GM23338 (cell line): ENCODE data around the gene REPIN1. TPM values are rescaled to one million over a fixed set of nuclear protein-coding genes. Genes with fewer than 3 reads are reported as not detected.

Experiments
- ATAC-seq: fragments of 200-7000 bp; cut with Tn5 transposase; 3 replicates; pipeline ENCODE4 v1.9.1; 2020
- DNase-seq: peaks from one replicate; pipeline ENCODE4 v3.0.0-alpha.2; 2015; ENCODE audit warnings: low spot score
- H2AFZ ChIP-seq: fragments of 200-600 bp; sonication (generic); 2 replicates; pipeline ENCODE4 v1.8.0; 2016; ENCODE audit warnings: antibody characterized with exemption, mild to moderate bottlenecking, moderate library complexity
- H3F3A ChIP-seq: fragments of 200-600 bp; sonication (generic); replicated peaks from 2 replicates; pipeline ENCODE4 v1.8.0; 2017; ENCODE audit warnings: antibody characterized with exemption, mixed run types, low read depth
- H3K27ac ChIP-seq: fragments of 200-600 bp; sonication (generic); 2 replicates; pipeline ENCODE4 v1.6.1; 2016; ENCODE audit warnings: low read depth
- H3K27me3 ChIP-seq: fragments of 200-600 bp; sonication (generic); 2 replicates; pipeline ENCODE4 v1.8.0; 2016; ENCODE audit warnings: mild to moderate bottlenecking, mixed run types, moderate library complexity; ENCODE audit not compliant: insufficient read depth
- H3K36me3 ChIP-seq: fragments of 200-600 bp; sonication (generic); 2 replicates; pipeline ENCODE4 v1.8.0; 2016; ENCODE audit warnings: mild to moderate bottlenecking; ENCODE audit not compliant: insufficient read depth
- H3K4me1 ChIP-seq: fragments of 200-600 bp; sonication (generic); 2 replicates; pipeline ENCODE4 v1.8.0; 2016; ENCODE audit warnings: mild to moderate bottlenecking, moderate library complexity; ENCODE audit not compliant: insufficient read depth
- H3K4me2 ChIP-seq: fragments of 200-600 bp; sonication (generic); 2 replicates; pipeline ENCODE4 v1.7.1; 2017; ENCODE audit warnings: mixed run types
- H3K4me3 ChIP-seq: fragments of 200-600 bp; sonication (generic); 2 replicates; pipeline ENCODE4 v1.6.1; 2016; ENCODE audit warnings: mixed run types
- H3K79me2 ChIP-seq: fragments of 200-600 bp; sonication (generic); replicated peaks from 2 replicates; pipeline ENCODE4 v1.8.0; 2017; ENCODE audit warnings: mild to moderate bottlenecking; ENCODE audit not compliant: insufficient read depth
- H3K9me2 ChIP-seq: fragments of 200-600 bp; sonication (generic); 2 replicates; pipeline ENCODE4 v1.8.0; 2017; ENCODE audit not compliant: insufficient read depth
- H4K20me1 ChIP-seq: fragments of 200-600 bp; sonication (generic); replicated peaks from 2 replicates; pipeline ENCODE4 v1.8.0; 2017; ENCODE audit warnings: mild to moderate bottlenecking; ENCODE audit not compliant: insufficient read depth
- H3K27ac Mint-ChIP-seq: 2 replicates; pipeline ENCODE4 v1.8.0; 2020; ENCODE audit warnings: inconsistent platforms, mild to moderate bottlenecking, moderate library complexity, mixed read lengths
- H3K27me3 Mint-ChIP-seq: 3 replicates; pipeline ENCODE4 v1.8.0; 2022; ENCODE audit warnings: low read depth, mild to moderate bottlenecking, moderate library complexity, mixed read lengths, inconsistent platforms; ENCODE audit not compliant: insufficient read depth, poor library complexity
- H3K36me3 Mint-ChIP-seq: 3 replicates; pipeline ENCODE4 v1.8.0; 2021; ENCODE audit warnings: low read depth, mild to moderate bottlenecking, inconsistent platforms, moderate library complexity, mixed read lengths
- H3K4me1 Mint-ChIP-seq: 3 replicates; pipeline ENCODE4 v1.8.0; 2020; ENCODE audit warnings: mild to moderate bottlenecking, inconsistent platforms, mixed read lengths
- H3K4me3 Mint-ChIP-seq: 3 replicates; pipeline ENCODE4 v1.8.0; 2021; ENCODE audit warnings: moderate library complexity, mild to moderate bottlenecking, inconsistent platforms, mixed read lengths
- H3K9me3 Mint-ChIP-seq: 3 replicates; pipeline ENCODE4 v1.8.0; 2020; ENCODE audit warnings: moderate library complexity, mild to moderate bottlenecking, inconsistent platforms, mixed read lengths
- CTCF ChIP-seq, 2 experiments: fragments of 200-600 bp in 1 of 2; sonication (generic) in 1 of 2; conservative IDR thresholded peaks; 2 replicates each; pipeline versions ENCODE4 v1.5.1 to v1.6.1; 2016 to 2017; ENCODE audit warnings: antibody characterized with exemption in 2 of 2, low read depth in 2 of 2, mild to moderate bottlenecking in 2 of 2, moderate library complexity in 1 of 2
- ETS1 ChIP-seq: IDR thresholded peaks from 2 replicates; pipeline ENCODE4 v1.6.1; 2016; ENCODE audit warnings: antibody characterized with exemption
- EZH2phosphoT487 ChIP-seq: fragments of 200-600 bp; sonication (generic); IDR thresholded peaks from one replicate; pipeline ENCODE4 v1.8.1; 2018; ENCODE audit warnings: antibody characterized with exemption; ENCODE audit not compliant: unreplicated experiment
- JUNB ChIP-seq: IDR thresholded peaks from one replicate; pipeline ENCODE4 v1.6.1; 2016; ENCODE audit warnings: antibody characterized with exemption; ENCODE audit not compliant: unreplicated experiment
- POLR2AphosphoS5 ChIP-seq: IDR thresholded peaks from 2 replicates; pipeline ENCODE4 v1.6.1; 2016; ENCODE audit warnings: antibody characterized with exemption, low read depth
- STAT1 ChIP-seq: IDR thresholded peaks from one replicate; pipeline ENCODE4 v1.6.1; 2016; ENCODE audit warnings: antibody characterized with exemption; ENCODE audit not compliant: unreplicated experiment
- polyA plus RNA-seq: library from polyadenylated mRNA; unstranded; fragments of >200 nt; fragmentation: Nextera tagmentation; extraction: Ambion mirVana; gene quantifications from 2 replicates; pipeline ENCODE4 v1.2.1, GENCODE V29; 2016
- total RNA-seq: library from RNA; depleted of rRNA; stranded (reverse); fragments of >200 nt; shearing (Covaris generic); gene quantifications from 2 replicates; pipeline ENCODE4 v1.2.3, GENCODE V29; 2014
- TF ChIP-seq, protein P1 (sequence below): fragments of 250-450 bp; sonication (Bioruptor Pico); IDR thresholded peaks from 2 replicates; pipeline ENCODE4 v1.5.0; 2020; ENCODE audit warnings: mild to moderate bottlenecking, moderate library complexity

REPIN1 gene
- total and polyA plus RNA-seq, 2 experiments from 2014 or later = 29.8 to 156 TPM

GRCh38 chr7:150322833-150323681, 45.6 kb upstream of the REPIN1 start, which contains the start of the genes ACTR3C and LRRC61:
ACTR3C (minus strand) TSS chr7:150323545; CDS start chr7:150295296, 28,249 bp downstream.
LRRC61 (plus strand) TSS chr7:150323355; CDS start chr7:150336862, 13,507 bp downstream.
- H3K9me3 Mint-ChIP-seq = no peaks in the 10 kb centered on the region
- Histone ChIP-seq H4K20me1 (no peaks in the 10 kb centered on the region), H3K4me3 (peak within 1 kb of the TSS; percentile 85), H3K4me1 (peaks cover 43% of the 10 kb centered on the region), H2AFZ (peak within 1 kb of the TSS; percentile 56), H3K27ac (peak within 1 kb of the TSS; percentile 72), H3K9me2 (peaks cover 8% of the 10 kb centered on the region; the same call in 1 of the 2 replicates), H3K36me3 (peaks cover 20% of the 10 kb centered on the region; the same call in 1 of the 2 replicates), H3F3A (peaks cover 14% of the 10 kb centered on the region), H3K4me2 (peak within 1 kb of the TSS; percentile 98), H3K27me3 (0 out of 2 replicates have a peak, but pooled peaks cover 2% of the 10 kb centered on the region), H3K79me2 (peaks cover 36% of the 10 kb centered on the region)
- peaks cover 17% of the 10 kb centered on the region for H3K27me3 Mint-ChIP-seq
- peak; percentile 85 for ATAC-seq
- TF ChIP-seq POLR2AphosphoS5 (peak; percentile 74), ETS1 (peak; percentile 75), JUNB (no peak), CTCF (conservative IDR thresholded peaks at IDR 0.05; ENCODE audit: low read depth in 2 of 2) (peak in 1 of 2 experiments; percentile 12; a peak in 2 of 4 replicates)
- H3K27ac Mint-ChIP-seq = no peak within 1 kb of the TSS
- DNase-seq = peak; percentile 91
- H3K36me3 Mint-ChIP-seq = peaks cover 20% of the 10 kb centered on the region; the same call in 2 of the 3 replicates
- H3K4me1 Mint-ChIP-seq = peaks cover 30% of the 10 kb centered on the region
- peak within 1 kb of the TSS; percentile 76 for H3K4me3 Mint-ChIP-seq

- DNase-seq (no peak), ATAC-seq (peak; percentile 17)
- Histone ChIP-seq H4K20me1 (no peaks in the 10 kb centered on the region), H3K9me2 (peaks cover 8% of the 10 kb centered on the region; the same call in 1 of the 2 replicates), H3F3A (peaks cover 21% of the 10 kb centered on the region), H2AFZ (peak overlapping the region; percentile 56; the same call in 1 of the 2 replicates), H3K4me2 (peak overlapping the region; percentile 98), H3K79me2 (peaks cover 36% of the 10 kb centered on the region), H3K27ac (peak overlapping the region; percentile 72), H3K27me3 (0 out of 2 replicates have a peak, but pooled peaks cover 2% of the 10 kb centered on the region), H3K4me1 (peaks cover 48% of the 10 kb centered on the region), H3K4me3 (peak overlapping the region; percentile 85), H3K36me3 (peaks cover 26% of the 10 kb centered on the region; the same call in 1 of the 2 replicates)
- peaks cover 17% of the 10 kb centered on the region for H3K27me3 Mint-ChIP-seq
- H3K4me3 Mint-ChIP-seq = peak overlapping the region; percentile 76
- H3K4me1 Mint-ChIP-seq = peaks cover 34% of the 10 kb centered on the region
- H3K9me3 Mint-ChIP-seq = no peaks in the 10 kb centered on the region
- no peak overlapping the region for H3K27ac Mint-ChIP-seq
- H3K36me3 Mint-ChIP-seq = peaks cover 25% of the 10 kb centered on the region; the same call in 2 of the 3 replicates
- TF ChIP-seq JUNB (no peak), ETS1 (0 out of 2 replicates have a peak, but pooled peaks have one; percentile 28), STAT1 (no peak), EZH2phosphoT487 (no peak)
- TF ChIP-seq, protein P1, sequence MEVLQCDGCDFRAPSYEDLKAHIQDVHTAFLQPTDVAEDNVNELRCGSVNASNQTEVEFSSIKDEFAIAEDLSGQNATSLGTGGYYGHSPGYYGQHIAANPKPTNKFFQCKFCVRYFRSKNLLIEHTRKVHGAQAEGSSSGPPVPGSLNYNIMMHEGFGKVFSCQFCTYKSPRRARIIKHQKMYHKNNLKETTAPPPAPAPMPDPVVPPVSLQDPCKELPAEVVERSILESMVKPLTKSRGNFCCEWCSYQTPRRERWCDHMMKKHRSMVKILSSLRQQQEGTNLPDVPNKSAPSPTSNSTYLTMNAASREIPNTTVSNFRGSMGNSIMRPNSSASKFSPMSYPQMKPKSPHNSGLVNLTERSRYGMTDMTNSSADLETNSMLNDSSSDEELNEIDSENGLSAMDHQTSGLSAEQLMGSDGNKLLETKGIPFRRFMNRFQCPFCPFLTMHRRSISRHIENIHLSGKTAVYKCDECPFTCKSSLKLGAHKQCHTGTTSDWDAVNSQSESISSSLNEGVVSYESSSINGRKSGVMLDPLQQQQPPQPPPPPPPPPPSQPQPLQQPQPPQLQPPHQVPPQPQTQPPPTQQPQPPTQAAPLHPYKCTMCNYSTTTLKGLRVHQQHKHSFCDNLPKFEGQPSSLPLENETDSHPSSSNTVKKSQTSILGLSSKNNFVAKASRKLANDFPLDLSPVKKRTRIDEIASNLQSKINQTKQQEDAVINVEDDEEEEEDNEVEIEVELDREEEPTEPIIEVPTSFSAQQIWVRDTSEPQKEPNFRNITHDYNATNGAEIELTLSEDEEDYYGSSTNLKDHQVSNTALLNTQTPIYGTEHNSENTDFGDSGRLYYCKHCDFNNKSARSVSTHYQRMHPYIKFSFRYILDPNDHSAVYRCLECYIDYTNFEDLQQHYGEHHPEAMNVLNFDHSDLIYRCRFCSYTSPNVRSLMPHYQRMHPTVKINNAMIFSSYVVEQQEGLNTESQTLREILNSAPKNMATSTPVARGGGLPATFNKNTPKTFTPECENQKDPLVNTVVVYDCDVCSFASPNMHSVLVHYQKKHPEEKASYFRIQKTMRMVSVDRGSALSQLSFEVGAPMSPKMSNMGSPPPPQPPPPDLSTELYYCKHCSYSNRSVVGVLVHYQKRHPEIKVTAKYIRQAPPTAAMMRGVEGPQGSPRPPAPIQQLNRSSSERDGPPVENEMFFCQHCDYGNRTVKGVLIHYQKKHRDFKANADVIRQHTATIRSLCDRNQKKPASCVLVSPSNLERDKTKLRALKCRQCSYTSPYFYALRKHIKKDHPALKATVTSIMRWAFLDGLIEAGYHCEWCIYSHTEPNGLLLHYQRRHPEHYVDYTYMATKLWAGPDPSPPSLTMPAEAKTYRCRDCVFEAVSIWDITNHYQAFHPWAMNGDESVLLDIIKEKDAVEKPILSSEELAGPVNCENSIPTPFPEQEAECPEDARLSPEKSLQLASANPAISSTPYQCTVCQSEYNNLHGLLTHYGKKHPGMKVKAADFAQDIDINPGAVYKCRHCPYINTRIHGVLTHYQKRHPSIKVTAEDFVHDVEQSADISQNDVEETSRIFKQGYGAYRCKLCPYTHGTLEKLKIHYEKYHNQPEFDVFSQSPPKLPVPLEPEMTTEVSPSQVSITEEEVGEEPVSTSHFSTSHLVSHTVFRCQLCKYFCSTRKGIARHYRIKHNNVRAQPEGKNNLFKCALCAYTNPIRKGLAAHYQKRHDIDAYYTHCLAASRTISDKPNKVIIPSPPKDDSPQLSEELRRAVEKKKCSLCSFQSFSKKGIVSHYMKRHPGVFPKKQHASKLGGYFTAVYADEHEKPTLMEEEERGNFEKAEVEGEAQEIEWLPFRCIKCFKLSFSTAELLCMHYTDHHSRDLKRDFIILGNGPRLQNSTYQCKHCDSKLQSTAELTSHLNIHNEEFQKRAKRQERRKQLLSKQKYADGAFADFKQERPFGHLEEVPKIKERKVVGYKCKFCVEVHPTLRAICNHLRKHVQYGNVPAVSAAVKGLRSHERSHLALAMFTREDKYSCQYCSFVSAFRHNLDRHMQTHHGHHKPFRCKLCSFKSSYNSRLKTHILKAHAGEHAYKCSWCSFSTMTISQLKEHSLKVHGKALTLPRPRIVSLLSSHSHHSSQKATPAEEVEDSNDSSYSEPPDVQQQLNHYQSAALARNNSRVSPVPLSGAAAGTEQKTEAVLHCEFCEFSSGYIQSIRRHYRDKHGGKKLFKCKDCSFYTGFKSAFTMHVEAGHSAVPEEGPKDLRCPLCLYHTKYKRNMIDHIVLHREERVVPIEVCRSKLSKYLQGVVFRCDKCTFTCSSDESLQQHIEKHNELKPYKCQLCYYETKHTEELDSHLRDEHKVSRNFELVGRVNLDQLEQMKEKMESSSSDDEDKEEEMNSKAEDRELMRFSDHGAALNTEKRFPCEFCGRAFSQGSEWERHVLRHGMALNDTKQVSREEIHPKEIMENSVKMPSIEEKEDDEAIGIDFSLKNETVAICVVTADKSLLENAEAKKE (CRISPR knock-in tag) = no peak
Observed at GRCh38 chr7:150323682-150324372, 44.8 kb upstream of the REPIN1 start.
